PC-3 (cell line): ENCODE measurements around the gene GLB1L3. TPM values are rescaled to one million over a fixed set of nuclear protein-coding genes. Genes with fewer than 3 reads are reported as not detected.

Source experiments
- ATAC-seq: fragments of 200-7000 bp; cut with Tn5 transposase; 2 replicates; pipeline ENCODE4 v1.9.1; 2020; ENCODE audit warnings: mild to moderate bottlenecking, moderate library complexity
- BruUV-seq: library from RNA; stranded (reverse); fragments of 400-500 nt; replicated peaks from 2 replicates; lab custom pipeline; 2021; lab: Mats Ljungman, UMichigan
- CTCF ChIA-PET: fragments of 300-600 bp; sonication (Branson Sonifier 250); formaldehyde crosslinking; loops from one replicate; lab custom pipeline; 2022; ENCODE audit warnings: antibody characterized with exemption; lab: Charles Lee
- POLR2A ChIA-PET: fragments of 300-600 bp; sonication (Branson Sonifier 250); formaldehyde crosslinking; loops from one replicate; lab custom pipeline; 2022; ENCODE audit warnings: antibody characterized with exemption; ENCODE audit not compliant: unreplicated experiment; lab: Charles Lee
- DNase-seq: peaks from one replicate; pipeline ENCODE4 v3.0.0-alpha.2; 2015
- H2AFZ ChIP-seq: fragments of 300-600 bp; sonication (generic); 2 replicates; pipeline ENCODE4 v1.6.0; 2016; ENCODE audit warnings: antibody characterized with exemption, low read length
- H3F3A ChIP-seq: fragments of 300-600 bp; sonication (generic); one replicate; pipeline ENCODE4 v1.6.0; 2017; ENCODE audit warnings: antibody characterized with exemption, low read length, control low read depth, mild to moderate bottlenecking; ENCODE audit not compliant: unreplicated experiment
- H3K27ac ChIP-seq: fragments of 300-600 bp; sonication (generic); 2 replicates; pipeline ENCODE4 v1.5.1; 2016; ENCODE audit warnings: mild to moderate bottlenecking, low read length
- H3K27me3 ChIP-seq: fragments of 300-600 bp; sonication (generic); 2 replicates; pipeline ENCODE4 v1.6.1; 2016; ENCODE audit warnings: low read length, mixed read lengths
- H3K36me3 ChIP-seq: fragments of 300-600 bp; sonication (generic); 2 replicates; pipeline ENCODE4 v1.6.1; 2016; ENCODE audit warnings: low read depth, mixed run types, low read length, mixed read lengths
- H3K4me1 ChIP-seq: fragments of 300-600 bp; sonication (generic); 2 replicates; pipeline ENCODE4 v1.5.1; 2016; ENCODE audit warnings: low read length; ENCODE audit not compliant: insufficient read depth
- H3K4me2 ChIP-seq: fragments of 300-600 bp; sonication (generic); 2 replicates; pipeline ENCODE4 v1.6.0; 2016; ENCODE audit warnings: low read length
- H3K4me3 ChIP-seq: fragments of 300-600 bp; sonication (generic); 2 replicates; pipeline ENCODE4 v1.5.1; 2016; ENCODE audit warnings: mild to moderate bottlenecking, low read length, mixed read lengths
- H3K79me2 ChIP-seq: fragments of 300-600 bp; sonication (generic); 2 replicates; pipeline ENCODE4 v1.6.1; 2017; ENCODE audit warnings: low read length, mixed read lengths
- H3K9ac ChIP-seq: fragments of 300-600 bp; sonication (generic); 2 replicates; pipeline ENCODE4 v1.6.0; 2016; ENCODE audit warnings: mild to moderate bottlenecking, low read length
- H3K9me2 ChIP-seq: fragments of 300-600 bp; sonication (generic); replicated peaks from 2 replicates; pipeline ENCODE4 v1.6.1; 2016; ENCODE audit warnings: mixed run types, low read length, mixed read lengths
- H3K9me3 ChIP-seq: fragments of 300-600 bp; sonication (generic); 2 replicates; pipeline ENCODE4 v1.6.1; 2016; ENCODE audit warnings: low read length, mixed read lengths
- H4K20me1 ChIP-seq: fragments of 300-600 bp; sonication (generic); 2 replicates; pipeline ENCODE4 v1.6.1; 2016; ENCODE audit warnings: low read length, mixed read lengths
- EZH2 ChIP-seq: fragments of 300-600 bp; sonication (generic); IDR thresholded peaks from one replicate; pipeline ENCODE4 v1.6.1; 2017; ENCODE audit warnings: antibody characterized with exemption, mild to moderate bottlenecking, low read length; ENCODE audit not compliant: unreplicated experiment
- EZH2phosphoT487 ChIP-seq: fragments of 300-600 bp; sonication (generic); IDR thresholded peaks from 2 replicates; pipeline ENCODE4 v1.6.1; 2018; ENCODE audit warnings: mild to moderate bottlenecking, antibody characterized with exemption, low read length, borderline replicate concordance
- intact Hi-C: fragments of 100-400 bp; cut with micrococcal nuclease; formaldehyde crosslinking; loops from 2 replicates; pipeline ENCODE4 v1.9.0; 2023
- total RNA-seq: library from RNA; depleted of rRNA; stranded (reverse); fragments of >200 nt; gene quantifications from 2 replicates; pipeline ENCODE4 v1.2.3, GENCODE V29; 2014
- TF ChIP-seq, protein P1 (sequence below): fragments of 300-600 bp; sonication (generic); conservative IDR thresholded peaks from 2 replicates; pipeline ENCODE4 v1.5.1; 2017; ENCODE audit warnings: antibody characterized with exemption, low read depth, mild to moderate bottlenecking, low read length

The GLB1L3 gene
- total RNA-seq, 1 experiment from 2014 or later: not detected

DNA sequence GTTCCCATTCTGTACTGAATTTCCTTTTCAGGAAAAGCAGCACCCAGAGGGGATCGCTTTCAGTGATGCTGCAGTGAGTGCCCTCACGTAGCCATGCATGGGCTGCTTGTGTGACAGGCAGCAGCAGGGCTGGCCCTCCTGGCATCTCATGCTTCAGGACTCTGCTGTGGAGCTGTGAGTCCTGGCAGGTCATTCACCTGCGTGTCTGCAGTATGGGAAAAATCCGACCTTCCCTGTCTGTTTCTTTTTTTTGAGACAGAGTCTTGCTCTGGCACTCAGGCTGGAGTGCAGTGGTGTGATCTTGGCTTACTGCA is 69.0 kb downstream of the GLB1L3 start:
- TF ChIP-seq, protein P1, sequence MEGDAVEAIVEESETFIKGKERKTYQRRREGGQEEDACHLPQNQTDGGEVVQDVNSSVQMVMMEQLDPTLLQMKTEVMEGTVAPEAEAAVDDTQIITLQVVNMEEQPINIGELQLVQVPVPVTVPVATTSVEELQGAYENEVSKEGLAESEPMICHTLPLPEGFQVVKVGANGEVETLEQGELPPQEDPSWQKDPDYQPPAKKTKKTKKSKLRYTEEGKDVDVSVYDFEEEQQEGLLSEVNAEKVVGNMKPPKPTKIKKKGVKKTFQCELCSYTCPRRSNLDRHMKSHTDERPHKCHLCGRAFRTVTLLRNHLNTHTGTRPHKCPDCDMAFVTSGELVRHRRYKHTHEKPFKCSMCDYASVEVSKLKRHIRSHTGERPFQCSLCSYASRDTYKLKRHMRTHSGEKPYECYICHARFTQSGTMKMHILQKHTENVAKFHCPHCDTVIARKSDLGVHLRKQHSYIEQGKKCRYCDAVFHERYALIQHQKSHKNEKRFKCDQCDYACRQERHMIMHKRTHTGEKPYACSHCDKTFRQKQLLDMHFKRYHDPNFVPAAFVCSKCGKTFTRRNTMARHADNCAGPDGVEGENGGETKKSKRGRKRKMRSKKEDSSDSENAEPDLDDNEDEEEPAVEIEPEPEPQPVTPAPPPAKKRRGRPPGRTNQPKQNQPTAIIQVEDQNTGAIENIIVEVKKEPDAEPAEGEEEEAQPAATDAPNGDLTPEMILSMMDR: no peak
- TF ChIP-seq EZH2phosphoT487: no peak
- TF ChIP-seq EZH2: no peak
- BruUV-seq: no TSS peak
- H4K20me1 ChIP-seq: no peaks in the 10 kb centered on the region
- intact Hi-C loops: no loop called here
- H3K36me3 ChIP-seq: no peaks in the 10 kb centered on the region
- H3K9me2 ChIP-seq: no peaks in the 10 kb centered on the region
- ATAC-seq (no peak), DNase-seq (no peak)
- no peaks in the 10 kb centered on the region for H3K4me1 ChIP-seq
- H2AFZ ChIP-seq: no peak overlapping the region
- no peak overlapping the region for H3K4me3 ChIP-seq
- H3K9ac ChIP-seq: no peak overlapping the region
- peaks cover 62% of the 10 kb centered on the region for H3K27me3 ChIP-seq
- H3K27ac ChIP-seq: no peak overlapping the region
- H3K79me2 ChIP-seq: no peaks in the 10 kb centered on the region
- CTCF ChIA-PET: no interaction called here
- POLR2A ChIA-PET: no interaction called here
- H3K9me3 ChIP-seq: 0 out of 2 replicates have a peak, but pooled peaks cover 4% of the 10 kb centered on the region
- H3K4me2 ChIP-seq: no peak overlapping the region
- no peaks in the 10 kb centered on the region for H3F3A ChIP-seq

DNA sequence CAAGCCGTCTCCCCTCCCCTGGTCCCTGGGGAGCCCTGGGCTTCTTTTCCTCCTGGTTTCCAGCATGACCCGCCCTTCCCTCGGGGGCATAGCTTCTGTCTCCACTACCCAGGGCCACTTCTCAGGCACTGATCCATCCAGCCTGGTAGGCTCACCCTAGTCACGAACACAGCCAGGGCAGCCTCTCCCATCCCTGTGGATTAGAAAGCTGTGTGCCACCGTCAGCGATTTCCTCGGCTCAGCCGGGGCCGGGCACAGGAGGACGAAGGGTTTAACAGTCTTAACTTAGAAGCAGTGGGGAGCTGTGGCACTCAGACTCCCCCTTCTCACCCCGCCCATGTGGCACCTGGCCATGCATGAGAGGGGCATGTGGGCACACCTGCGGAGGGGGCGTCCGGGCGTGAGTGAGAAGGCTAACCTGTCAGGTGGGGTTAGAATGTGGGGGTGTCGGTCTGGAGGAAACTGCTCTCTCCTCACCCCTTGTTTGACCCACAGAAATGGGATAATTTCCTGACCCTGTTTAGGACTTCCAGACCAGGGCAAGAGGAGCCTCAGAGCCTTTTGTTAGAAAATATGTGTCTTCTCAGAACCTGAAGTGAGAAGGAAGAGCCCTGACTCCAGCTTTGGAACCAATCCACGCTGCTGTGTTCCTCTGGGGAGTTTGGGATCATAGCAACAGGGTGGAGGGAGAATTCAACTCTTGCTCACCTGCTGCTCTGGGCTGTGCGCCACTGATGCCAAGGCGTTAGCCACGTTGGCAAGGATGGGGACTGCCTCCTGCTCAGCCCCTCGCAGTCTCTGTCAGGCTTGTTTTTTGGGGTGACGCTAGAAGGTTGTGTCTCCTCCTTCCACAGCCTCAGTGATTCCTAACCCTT is 70.2 kb downstream of the GLB1L3 start:
- Histone ChIP-seq H3K4me1 (no peaks in the 10 kb centered on the region), H3K4me3 (no peak overlapping the region), H3K27ac (no peak overlapping the region), H3K9me2 (no peaks in the 10 kb centered on the region), H3K9me3 (0 out of 2 replicates have a peak, but pooled peaks cover 4% of the 10 kb centered on the region), H3K36me3 (no peaks in the 10 kb centered on the region), H2AFZ (no peak overlapping the region), H3K27me3 (peaks cover 70% of the 10 kb centered on the region), H3K4me2 (no peak overlapping the region), H3K79me2 (no peaks in the 10 kb centered on the region), H3F3A (no peaks in the 10 kb centered on the region), H3K9ac (no peak overlapping the region), H4K20me1 (no peaks in the 10 kb centered on the region)
- intact Hi-C loops: no loop called here
- CTCF ChIA-PET: no interaction called here
- no peak for ATAC-seq
- DNase-seq: no peak
- TF ChIP-seq EZH2phosphoT487 (no peak), EZH2 (no peak)
- TF ChIP-seq, protein P1: no peak
- no TSS peak for BruUV-seq
- POLR2A ChIA-PET: no interaction called here

DNA sequence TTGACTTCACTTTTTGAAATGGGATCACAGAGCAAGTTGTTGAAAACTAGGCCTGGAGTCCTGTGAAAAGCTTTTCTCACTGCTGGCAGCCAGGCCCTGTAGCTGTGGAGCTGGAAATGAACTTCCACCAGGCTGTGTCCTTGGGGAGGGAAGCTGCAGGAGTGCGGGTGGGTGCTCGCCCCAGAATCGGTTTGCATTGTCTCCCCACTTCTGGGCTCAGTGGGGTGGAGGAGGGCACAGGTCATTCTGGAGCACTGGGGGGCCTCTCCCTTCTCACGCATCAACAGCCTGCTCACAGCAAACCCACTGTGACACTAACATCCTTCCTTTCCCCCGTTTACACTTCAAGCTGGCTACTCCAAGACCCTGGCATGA is 70.8 kb downstream of the GLB1L3 start:
- CTCF ChIA-PET: no interaction called here
- no peak for DNase-seq

More for the DNA sequence above, 70.8 kb downstream of the GLB1L3 start:
- Histone ChIP-seq H3K4me3 (no peak overlapping the region), H3K9me2 (no peaks in the 10 kb centered on the region), H3K27ac (no peak overlapping the region), H2AFZ (no peak overlapping the region), H3K9me3 (0 out of 2 replicates have a peak, but pooled peaks cover 4% of the 10 kb centered on the region), H3K4me1 (no peaks in the 10 kb centered on the region), H3K9ac (no peak overlapping the region), H3K79me2 (no peaks in the 10 kb centered on the region), H3F3A (no peaks in the 10 kb centered on the region), H3K27me3 (peaks cover 76% of the 10 kb centered on the region), H4K20me1 (no peaks in the 10 kb centered on the region), H3K36me3 (no peaks in the 10 kb centered on the region), H3K4me2 (no peak overlapping the region)
- no peak for ATAC-seq
- POLR2A ChIA-PET: no interaction called here
- TF ChIP-seq EZH2phosphoT487 (no peak), EZH2 (no peak)
- TF ChIP-seq, protein P1: no peak
- intact Hi-C loops: no loop called here
- BruUV-seq: no TSS peak
